Glutamatergic neuron (in vitro differentiated cells): ENCODE data around the gene SRGAP1. TPM values are rescaled to one million over a fixed set of nuclear protein-coding genes. Genes with fewer than 3 reads are reported as not detected.
A peak's percentile ranks its signal among the peaks of the same experiment; 100 is the strongest.

Experiments
- DNase-seq: peaks from one replicate; pipeline ENCODE4 v3.0.0; 2022
- H3K27ac Mint-ChIP-seq: one replicate; pipeline ENCODE4 v1.8.0; 2020; ENCODE audit warnings: mild to moderate bottlenecking, mixed read lengths, inconsistent platforms; ENCODE audit not compliant: unreplicated experiment
- H3K27me3 Mint-ChIP-seq: one replicate; pipeline ENCODE4 v1.8.0; 2020; ENCODE audit warnings: mild to moderate bottlenecking, moderate library complexity, mixed read lengths, inconsistent platforms; ENCODE audit not compliant: unreplicated experiment
- H3K36me3 Mint-ChIP-seq: one replicate; pipeline ENCODE4 v1.8.0; 2020; ENCODE audit warnings: mild to moderate bottlenecking, mixed read lengths, inconsistent platforms; ENCODE audit not compliant: unreplicated experiment
- H3K4me1 Mint-ChIP-seq: one replicate; pipeline ENCODE4 v1.8.0; 2020; ENCODE audit warnings: mild to moderate bottlenecking, low read depth, mixed read lengths, inconsistent platforms; ENCODE audit not compliant: unreplicated experiment
- H3K4me3 Mint-ChIP-seq: one replicate; pipeline ENCODE4 v1.8.0; 2020; ENCODE audit warnings: mild to moderate bottlenecking, mixed read lengths, inconsistent platforms; ENCODE audit not compliant: unreplicated experiment
- H3K9me3 Mint-ChIP-seq: one replicate; pipeline ENCODE4 v1.8.0; 2020; ENCODE audit warnings: mild to moderate bottlenecking, moderate library complexity, mixed read lengths, inconsistent platforms; ENCODE audit not compliant: unreplicated experiment
- total RNA-seq: library from RNA; stranded (reverse); fragmentation: NEBNext Ultra II Directional; extraction: Animal tissue kit (Norgen Biotek cat#: 25700); gene quantifications from one replicate; pipeline ENCODE4 v1.2.1, GENCODE V29; 2021; ENCODE audit not compliant: unreplicated experiment
- TF ChIP-seq, protein P1 (sequence below): fragments of 200-600 bp; sonication (generic); IDR thresholded peaks from one replicate; pipeline ENCODE4 v1.5.0; 2021; ENCODE audit not compliant: partially characterized antibody, unreplicated experiment

The SRGAP1 gene
- total RNA-seq, 1 donor from 2014 or later, result 52.0 TPM

DNA sequence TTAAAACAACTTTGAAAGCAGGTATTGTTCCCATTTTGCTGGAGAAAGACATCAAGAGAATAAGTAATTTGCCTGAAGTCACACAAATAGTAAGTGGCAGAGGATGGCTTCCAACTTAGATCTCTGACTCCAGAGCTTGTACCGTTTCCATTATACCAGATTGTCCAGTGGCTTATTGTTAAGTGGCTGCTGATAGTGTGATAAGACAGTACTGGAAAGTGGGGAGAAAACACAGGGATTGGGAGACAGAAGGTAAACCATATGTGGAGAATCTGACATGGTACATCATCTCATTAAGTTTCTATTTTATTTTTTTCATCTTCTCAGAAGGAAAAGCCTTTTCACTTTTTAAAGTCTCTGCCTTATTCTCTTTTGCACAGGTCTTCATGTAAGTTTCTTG is 108.5 kb downstream of the SRGAP1 start:
- Mint-ChIP-seq H3K27me3 (no peaks in the 10 kb centered on the region), H3K9me3 (peaks cover 5% of the 10 kb centered on the region), H3K27ac (no peak overlapping the region), H3K4me1 (peaks cover 12% of the 10 kb centered on the region), H3K36me3 (no peaks in the 10 kb centered on the region), H3K4me3 (no peak overlapping the region)
- no peak for DNase-seq
- TF ChIP-seq, protein P1, sequence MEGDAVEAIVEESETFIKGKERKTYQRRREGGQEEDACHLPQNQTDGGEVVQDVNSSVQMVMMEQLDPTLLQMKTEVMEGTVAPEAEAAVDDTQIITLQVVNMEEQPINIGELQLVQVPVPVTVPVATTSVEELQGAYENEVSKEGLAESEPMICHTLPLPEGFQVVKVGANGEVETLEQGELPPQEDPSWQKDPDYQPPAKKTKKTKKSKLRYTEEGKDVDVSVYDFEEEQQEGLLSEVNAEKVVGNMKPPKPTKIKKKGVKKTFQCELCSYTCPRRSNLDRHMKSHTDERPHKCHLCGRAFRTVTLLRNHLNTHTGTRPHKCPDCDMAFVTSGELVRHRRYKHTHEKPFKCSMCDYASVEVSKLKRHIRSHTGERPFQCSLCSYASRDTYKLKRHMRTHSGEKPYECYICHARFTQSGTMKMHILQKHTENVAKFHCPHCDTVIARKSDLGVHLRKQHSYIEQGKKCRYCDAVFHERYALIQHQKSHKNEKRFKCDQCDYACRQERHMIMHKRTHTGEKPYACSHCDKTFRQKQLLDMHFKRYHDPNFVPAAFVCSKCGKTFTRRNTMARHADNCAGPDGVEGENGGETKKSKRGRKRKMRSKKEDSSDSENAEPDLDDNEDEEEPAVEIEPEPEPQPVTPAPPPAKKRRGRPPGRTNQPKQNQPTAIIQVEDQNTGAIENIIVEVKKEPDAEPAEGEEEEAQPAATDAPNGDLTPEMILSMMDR, result no peak

DNA sequence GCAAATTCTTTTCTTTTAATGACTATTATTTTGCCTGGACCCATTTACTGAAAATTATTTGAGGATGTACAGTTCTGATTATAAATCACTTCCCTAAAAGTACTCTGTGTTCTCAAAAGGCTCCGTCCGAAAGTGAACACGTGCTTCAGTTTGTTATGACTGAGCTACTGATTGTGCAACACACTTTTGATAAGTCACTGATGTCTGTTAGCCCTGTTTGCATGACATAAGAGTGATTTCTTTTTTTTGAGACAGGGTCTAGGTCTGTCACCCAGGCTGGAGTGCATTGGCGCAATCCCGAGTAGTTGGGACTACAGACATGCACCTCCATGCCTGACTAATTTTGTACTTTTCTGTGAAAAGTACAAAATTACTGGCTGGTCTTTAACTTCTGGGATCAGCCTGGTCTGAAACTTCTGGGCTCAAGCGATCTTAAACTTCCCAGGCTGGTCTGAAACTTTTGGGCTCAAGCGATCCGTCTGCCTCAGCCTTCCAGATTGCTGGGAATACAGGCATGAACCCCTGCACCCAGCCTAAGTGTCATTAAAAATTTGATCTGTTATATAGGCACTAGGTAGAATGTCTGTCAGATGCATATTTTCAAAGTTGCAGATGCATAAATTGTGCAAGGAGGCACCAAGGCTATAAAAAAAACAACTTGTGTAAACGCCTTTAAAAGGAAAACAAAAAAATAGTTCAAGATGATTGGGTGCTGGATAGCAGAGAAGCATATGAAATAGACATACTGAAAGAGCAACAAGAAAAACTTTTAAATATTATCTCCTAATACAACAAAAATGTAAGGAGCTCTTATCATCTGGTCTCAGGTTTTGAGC is 111.5 kb downstream of the SRGAP1 start:
- peaks cover 5% of the 10 kb centered on the region for H3K9me3 Mint-ChIP-seq
- peaks cover 16% of the 10 kb centered on the region for H3K4me1 Mint-ChIP-seq
- no peak overlapping the region for H3K4me3 Mint-ChIP-seq
- no peak for DNase-seq
- H3K27ac Mint-ChIP-seq, result no peak overlapping the region
- H3K27me3 Mint-ChIP-seq, result no peaks in the 10 kb centered on the region
- TF ChIP-seq, protein P1, result no peak
- H3K36me3 Mint-ChIP-seq, result no peaks in the 10 kb centered on the region

DNA sequence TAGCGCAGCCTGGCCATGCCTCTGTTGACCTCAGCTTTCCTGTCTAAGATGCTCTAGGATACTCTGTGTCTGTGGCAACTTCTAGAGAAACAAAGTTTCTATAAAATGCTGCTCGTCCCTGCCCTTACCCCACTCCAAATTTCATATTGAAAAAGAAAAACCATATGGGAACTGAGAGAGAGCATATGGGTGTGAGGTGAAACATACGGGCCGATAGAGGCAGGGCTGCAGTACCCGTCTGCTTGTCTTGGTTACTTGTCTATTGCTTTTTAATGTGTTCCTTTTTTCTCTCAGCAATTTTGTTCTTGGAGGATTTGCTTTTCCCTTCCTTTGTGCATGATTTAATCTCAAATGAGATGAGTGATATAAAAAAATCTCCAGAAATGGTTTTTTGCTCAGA is 113.0 kb downstream of the SRGAP1 start:
- no peak overlapping the region for H3K4me3 Mint-ChIP-seq
- DNase-seq, result no peak
- H3K4me1 Mint-ChIP-seq, result peaks cover 16% of the 10 kb centered on the region
- H3K9me3 Mint-ChIP-seq, result peaks cover 3% of the 10 kb centered on the region
- H3K27me3 Mint-ChIP-seq, result peaks cover 1% of the 10 kb centered on the region
- TF ChIP-seq, protein P1, result no peak
- H3K36me3 Mint-ChIP-seq, result no peaks in the 10 kb centered on the region
- no peak overlapping the region for H3K27ac Mint-ChIP-seq

DNA sequence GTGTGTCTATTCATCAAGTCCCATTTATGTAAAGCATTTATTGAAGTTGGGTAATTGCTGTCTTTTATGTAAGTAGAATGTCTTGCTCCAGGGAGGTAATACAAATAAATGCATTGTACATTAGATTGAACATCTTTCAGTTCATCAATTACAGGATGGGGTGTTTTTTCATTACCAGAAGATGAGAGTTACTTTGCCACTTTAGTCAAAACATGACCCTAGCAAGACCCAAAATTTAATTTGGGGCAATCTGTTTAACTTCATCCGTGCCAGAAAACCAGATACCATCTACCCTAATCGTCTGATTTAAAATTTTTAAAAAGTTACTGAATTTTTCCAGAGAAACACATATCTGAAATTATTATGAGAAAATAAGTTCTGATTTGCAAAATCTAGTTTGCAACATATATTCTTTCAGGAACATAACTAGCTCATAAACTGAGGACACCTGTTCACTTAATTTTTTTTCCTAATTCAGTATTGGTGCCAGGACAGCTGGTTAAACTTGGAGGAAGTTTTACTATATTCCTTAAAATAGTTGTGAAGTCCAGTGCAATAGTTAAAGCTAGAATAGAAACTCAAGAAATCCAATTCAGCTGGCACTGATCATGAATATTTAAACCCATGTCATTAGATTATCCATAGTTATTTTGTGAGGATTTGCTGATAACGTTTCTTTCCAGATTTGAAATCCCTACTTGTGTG is 114.5 kb downstream of the SRGAP1 start:
- TF ChIP-seq, protein P1, result no peak
- Mint-ChIP-seq H3K9me3 (peaks cover 3% of the 10 kb centered on the region), H3K27ac (no peak overlapping the region), H3K36me3 (no peaks in the 10 kb centered on the region), H3K4me3 (no peak overlapping the region), H3K27me3 (peaks cover 1% of the 10 kb centered on the region), H3K4me1 (peaks cover 16% of the 10 kb centered on the region)
- no peak for DNase-seq

DNA sequence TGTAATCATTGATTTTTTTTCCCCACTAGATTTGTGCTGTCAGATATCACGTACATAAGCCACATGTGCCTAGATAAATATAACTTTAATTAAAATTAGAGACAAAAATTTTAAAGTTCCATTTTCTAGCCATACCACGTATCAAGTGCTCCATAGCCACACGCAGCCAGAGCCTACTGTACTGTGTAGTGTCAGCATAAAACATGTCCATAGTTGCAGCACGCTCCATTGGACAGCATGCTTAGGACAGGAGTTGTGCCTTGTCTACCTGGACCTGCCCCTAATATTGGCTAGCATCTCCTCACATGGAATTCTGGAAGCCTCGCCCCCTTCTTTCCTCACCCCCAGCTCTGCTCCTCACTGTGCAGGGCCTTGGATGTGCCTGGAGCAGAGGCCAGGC is 116.5 kb downstream of the SRGAP1 start:
- Mint-ChIP-seq H3K27ac (peak overlapping the region; percentile 49), H3K4me1 (peaks cover 18% of the 10 kb centered on the region), H3K4me3 (no peak overlapping the region), H3K9me3 (peaks cover 3% of the 10 kb centered on the region), H3K36me3 (no peaks in the 10 kb centered on the region), H3K27me3 (peaks cover 1% of the 10 kb centered on the region)
- no peak for DNase-seq
- TF ChIP-seq, protein P1, result no peak
